Transverse colon (tissue), 4 donors: ENCODE data around the gene SPINK4. TPM values are rescaled to one million over a fixed set of nuclear protein-coding genes. Genes with fewer than 3 reads are reported as not detected.
A peak's percentile ranks its signal among the peaks of the same experiment; 100 is the strongest.

Experiments
- DNase-seq: peaks from one replicate; pipeline ENCODE4 v3.0.0-alpha.2; 2019
- H3K27ac ChIP-seq, 4 donors: fragments of 200-600 bp; sonication (generic); 2 replicates each; pipeline ENCODE4 v1.5.1; 2016 to 2018; ENCODE audit warnings: inconsistent platforms in 4 of 4
- H3K27me3 ChIP-seq: fragments of 200-600 bp; sonication (generic); 2 replicates; pipeline ENCODE4 v1.5.1; 2017; ENCODE audit warnings: inconsistent platforms
- H3K36me3 ChIP-seq, 4 donors: fragments of 200-600 bp; sonication (generic); 2 replicates each; pipeline ENCODE4 v1.5.1; 2017 to 2019; ENCODE audit warnings: inconsistent platforms in 4 of 4
- H3K4me1 ChIP-seq, 4 donors: fragments of 200-600 bp; sonication (generic); 2 replicates each; pipeline ENCODE4 v1.5.1; 2017 to 2020; ENCODE audit warnings: inconsistent platforms in 4 of 4
- H3K4me3 ChIP-seq, 4 donors: fragments of 200-600 bp; sonication (generic); 1 replicate in 1 of 4; 2 replicates in 3 of 4; pipeline versions ENCODE4 v1.5.1 to v1.6.1; 2017 to 2019; ENCODE audit warnings: inconsistent platforms in 4 of 4
- H3K9me3 ChIP-seq, 2 donors: fragments of 200-600 bp; sonication (generic); 2 replicates each; pipeline ENCODE4 v1.5.1; 2017 to 2019; ENCODE audit warnings: inconsistent platforms in 2 of 2
- EP300 ChIP-seq: sonication (generic); formaldehyde crosslinking; IDR thresholded peaks from one replicate; pipeline ENCODE4 v1.6.1; 2017; ENCODE audit warnings: antibody characterized with exemption, low read depth
- POLR2A ChIP-seq: fragments of 450-650 bp; IDR thresholded peaks from one replicate; pipeline ENCODE4 v1.6.1; 2016; ENCODE audit warnings: antibody characterized with exemption, mild to moderate bottlenecking, moderate library complexity
- POLR2AphosphoS5 ChIP-seq, 3 donors: sonication (generic); formaldehyde crosslinking; IDR thresholded peaks; one replicate each; pipeline ENCODE4 v1.6.1; 2016; ENCODE audit warnings: antibody characterized with exemption in 3 of 3
- WGBS, 2 donors: methylation state at CpG; one replicate each; pipeline ENCODE4 v1.1.5; 2018; ENCODE audit warnings: low coverage in 1 of 2; 5-methylcytosine and 5-hydroxymethylcytosine counted together
- in situ Hi-C, 4 donors: fragments of 200-750 bp; cut with MboI; loops; one replicate each; pipeline versions ENCODE4 v1.15.0 to v1.15.1; 2017; ENCODE audit warnings: low sequenced_read_pairs in 3 of 4, low pct_ligation_motif_present in 1 of 4, low pct_unique_long_range_greater_than_20kb in 1 of 4
- intact Hi-C: fragments of 100-400 bp; cut with DNase I; formaldehyde crosslinking; loops from one replicate; pipeline ENCODE4 v1.15.1; 2023; ENCODE audit warnings: low total_unique reads
- total RNA-seq, 4 donors: library from RNA; depleted of rRNA; stranded (reverse); fragments of >200 nt; gene quantifications; one replicate each; pipeline ENCODE4 v1.1.0, GENCODE V29; 2016
- TF ChIP-seq, protein P1 (sequence below), 5 experiments: fragments of 200-600 bp in 3 of 5; fragments of 450-650 bp in 2 of 5; sonication (generic) in 3 of 5; IDR thresholded peaks; 1 replicate in 2 of 5; 2 replicates in 3 of 5; pipeline ENCODE4 v1.5.1; 2016 to 2017; ENCODE audit warnings: antibody characterized with exemption in 5 of 5, inconsistent platforms in 3 of 5, mild to moderate bottlenecking in 2 of 5, moderate library complexity in 1 of 5

SPINK4 gene
- total RNA-seq, 4 donors from 2014 or later, result 6.6 to 77.8 TPM; not detected in 2

DNA sequence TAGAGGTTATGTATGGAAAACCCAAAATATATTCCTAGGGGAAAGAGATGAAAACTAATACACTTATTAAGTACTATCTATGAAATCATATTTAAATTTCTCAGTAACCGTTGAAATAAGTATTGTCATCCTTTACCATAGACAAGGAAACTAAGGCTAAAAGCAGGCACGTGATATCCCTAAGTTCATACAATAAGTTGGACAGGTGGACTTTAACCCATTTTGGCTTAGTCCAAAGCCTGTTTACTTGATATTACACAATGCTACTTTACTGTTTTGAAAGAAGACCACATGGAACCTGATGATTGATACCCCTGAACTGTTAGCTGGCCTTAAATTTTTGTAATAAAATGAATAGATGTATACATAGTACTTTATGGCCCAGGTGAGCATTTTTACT is 53.8 kb downstream of the SPINK4 start:
- 52 to 63% methylated on average over 2 of the region's 2 CpGs for WGBS, 2 donors
- intact Hi-C loops, result no loop called here
- no peak overlapping the region for H3K27ac ChIP-seq
- H3K9me3 ChIP-seq, result no peaks in the 10 kb centered on the region
- H3K4me1 ChIP-seq, result peaks cover 43 to 84% (median 69%) of the 10 kb centered on the region in 4 donors
- DNase-seq, result no peak
- H3K27me3 ChIP-seq, result no peaks in the 10 kb centered on the region
- H3K4me3 ChIP-seq, result no peak overlapping the region
- in situ Hi-C loops, result no loop called here
- TF ChIP-seq, protein P1, sequence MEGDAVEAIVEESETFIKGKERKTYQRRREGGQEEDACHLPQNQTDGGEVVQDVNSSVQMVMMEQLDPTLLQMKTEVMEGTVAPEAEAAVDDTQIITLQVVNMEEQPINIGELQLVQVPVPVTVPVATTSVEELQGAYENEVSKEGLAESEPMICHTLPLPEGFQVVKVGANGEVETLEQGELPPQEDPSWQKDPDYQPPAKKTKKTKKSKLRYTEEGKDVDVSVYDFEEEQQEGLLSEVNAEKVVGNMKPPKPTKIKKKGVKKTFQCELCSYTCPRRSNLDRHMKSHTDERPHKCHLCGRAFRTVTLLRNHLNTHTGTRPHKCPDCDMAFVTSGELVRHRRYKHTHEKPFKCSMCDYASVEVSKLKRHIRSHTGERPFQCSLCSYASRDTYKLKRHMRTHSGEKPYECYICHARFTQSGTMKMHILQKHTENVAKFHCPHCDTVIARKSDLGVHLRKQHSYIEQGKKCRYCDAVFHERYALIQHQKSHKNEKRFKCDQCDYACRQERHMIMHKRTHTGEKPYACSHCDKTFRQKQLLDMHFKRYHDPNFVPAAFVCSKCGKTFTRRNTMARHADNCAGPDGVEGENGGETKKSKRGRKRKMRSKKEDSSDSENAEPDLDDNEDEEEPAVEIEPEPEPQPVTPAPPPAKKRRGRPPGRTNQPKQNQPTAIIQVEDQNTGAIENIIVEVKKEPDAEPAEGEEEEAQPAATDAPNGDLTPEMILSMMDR (IDR thresholded peaks at IDR 0.05), result no peak
- TF ChIP-seq POLR2A (no peak), EP300 (no peak), POLR2AphosphoS5 (IDR thresholded peaks at IDR 0.05) (no peak)
- H3K36me3 ChIP-seq, result peaks cover 0 to 32% (median 13%) of the 10 kb centered on the region in 4 donors

DNA sequence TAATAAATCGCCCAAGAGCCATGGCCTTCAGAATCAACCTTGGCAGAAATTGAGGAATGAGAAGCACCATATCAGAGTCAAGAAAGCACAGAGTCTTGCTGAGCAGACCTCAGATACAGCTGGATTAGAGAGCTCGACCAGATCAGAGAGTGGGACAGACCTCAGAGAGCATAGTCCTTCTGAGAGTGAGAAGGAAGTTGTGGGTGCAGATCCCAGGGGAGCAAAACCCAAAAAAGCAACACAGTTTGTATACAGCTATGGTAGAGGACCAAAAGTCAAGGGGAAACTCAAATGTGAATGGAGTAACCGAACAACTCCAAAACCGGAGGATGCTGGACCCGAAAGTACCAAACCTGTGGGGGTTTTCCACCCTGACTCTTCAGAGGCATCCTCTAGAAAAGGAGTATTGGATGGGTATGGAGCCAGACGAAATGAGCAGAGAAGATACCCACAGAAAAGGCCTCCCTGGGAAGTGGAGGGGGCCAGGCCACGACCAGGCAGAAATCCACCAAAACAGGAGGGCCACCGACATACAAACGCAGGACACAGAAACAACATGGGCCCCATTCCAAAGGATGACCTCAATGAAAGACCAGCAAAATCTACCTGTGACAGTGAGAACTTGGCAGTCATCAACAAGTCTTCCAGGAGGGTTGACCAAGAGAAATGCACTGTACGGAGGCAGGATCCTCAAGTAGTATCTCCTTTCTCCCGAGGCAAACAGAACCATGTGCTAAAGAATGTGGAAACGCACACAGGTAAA is 54.9 kb downstream of the SPINK4 start:
- 84 to 91% methylated on average over 10 to 12 of the region's 12 CpGs for WGBS, 2 donors
- intact Hi-C loops, result no loop called here
- Histone ChIP-seq H3K36me3 (peaks cover 0 to 34% (median 16%) of the 10 kb centered on the region in 4 donors), H3K27me3 (no peaks in the 10 kb centered on the region), H3K9me3 (no peaks in the 10 kb centered on the region), H3K4me3 (no peak overlapping the region), H3K27ac (peak overlapping the region in 2 of 4 donors; percentile 7 to 10), H3K4me1 (peaks cover 38 to 86% (median 62%) of the 10 kb centered on the region in 4 donors)
- no peak for DNase-seq
- in situ Hi-C loops, result no loop called here
- TF ChIP-seq EP300, result no peak
- TF ChIP-seq, protein P1 (IDR thresholded peaks at IDR 0.05), result no peak
- TF ChIP-seq POLR2AphosphoS5 (IDR thresholded peaks at IDR 0.05), result no peak
- no peak for TF ChIP-seq POLR2A

DNA sequence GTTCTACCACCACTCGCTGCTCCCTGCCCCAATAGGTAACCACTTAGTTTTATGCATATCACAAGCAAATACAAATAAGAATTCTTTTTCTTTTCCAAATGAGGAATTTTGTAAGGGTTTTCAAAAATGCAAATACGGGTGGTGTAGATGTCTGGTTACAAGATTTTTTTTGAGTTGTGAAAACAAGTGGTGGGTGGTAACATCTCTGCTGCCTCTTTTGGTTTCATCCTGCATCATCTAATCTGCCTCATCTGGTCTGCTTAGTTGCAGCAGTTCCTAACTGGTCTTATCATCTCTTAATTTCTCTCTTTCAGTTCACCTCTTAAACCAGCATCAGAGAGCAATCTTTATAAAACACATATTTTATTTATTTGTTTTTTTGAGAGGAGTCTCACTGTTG is 55.6 kb downstream of the SPINK4 start:
- in situ Hi-C loops, result no loop called here
- DNase-seq, result no peak
- Histone ChIP-seq H3K4me1 (peaks cover 38 to 89% (median 62%) of the 10 kb centered on the region in 4 donors), H3K27me3 (no peaks in the 10 kb centered on the region), H3K4me3 (no peak overlapping the region), H3K9me3 (no peaks in the 10 kb centered on the region), H3K36me3 (peaks cover 0 to 40% (median 19%) of the 10 kb centered on the region in 4 donors), H3K27ac (peak overlapping the region in 3 of 4 donors; percentile 71 to 77 (median 72))
- no peak for TF ChIP-seq POLR2AphosphoS5 (IDR thresholded peaks at IDR 0.05)
- TF ChIP-seq POLR2A, result no peak
- no peak for TF ChIP-seq EP300
- TF ChIP-seq, protein P1 (IDR thresholded peaks at IDR 0.05), result no peak
- 72 to 95% methylated on average over 2 of the region's 2 CpGs for WGBS, 2 donors
- intact Hi-C loops, result no loop called here

DNA sequence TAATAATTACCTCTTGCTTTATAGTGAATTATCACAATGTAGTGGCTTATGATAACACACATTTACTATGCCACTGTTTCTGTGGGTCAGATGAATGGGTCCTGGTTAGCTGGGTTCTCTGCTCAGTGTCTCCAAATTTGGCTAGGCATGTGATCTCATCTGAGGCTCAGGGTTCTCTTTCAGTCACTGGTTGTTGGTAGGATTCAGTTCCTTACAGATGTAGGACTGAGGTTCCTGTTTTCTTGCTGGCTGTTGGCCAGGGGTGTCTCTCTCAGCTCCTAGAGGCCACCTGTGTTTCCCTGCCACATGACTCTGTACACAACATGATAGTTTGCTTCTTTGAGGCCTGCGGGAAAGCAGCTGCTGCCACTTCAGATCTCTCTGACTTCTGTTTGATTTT is 57.5 kb downstream of the SPINK4 start:
- no peaks in the 10 kb centered on the region for H3K9me3 ChIP-seq
- H3K4me1 ChIP-seq, result peaks cover 38 to 76% (median 48%) of the 10 kb centered on the region in 4 donors
- H3K4me3 ChIP-seq, result peak overlapping the region in 1 of 4 donors; percentile 5
- no peak for TF ChIP-seq POLR2A
- TF ChIP-seq POLR2AphosphoS5 (IDR thresholded peaks at IDR 0.05), result peak in 2 of 3 donors; percentile 9 to 59
- H3K27me3 ChIP-seq, result no peaks in the 10 kb centered on the region
- DNase-seq, result peak; percentile 80
- peak overlapping the region; percentile 65 to 77 (median 72) for H3K27ac ChIP-seq
- WGBS, 2 donors, result 20 to 40% methylated on average over 1 of the region's 1 CpG
- H3K36me3 ChIP-seq, result peaks cover 0 to 56% (median 27%) of the 10 kb centered on the region in 4 donors
- in situ Hi-C loops (no loop called here), intact Hi-C loops (no loop called here)

Other genes with a start within 250 kb of the SPINK4 start
- 10 to 100 TPM in 3 of 4 donors, 1 to 10 TPM in 1; 8.6 to 24.1 (median 13.7) TPM for gene APTX, start 238.5 kb upstream of the SPINK4 start, total RNA-seq
- gene DNAJA1, start 214.9 kb upstream of the SPINK4 start, total RNA-seq, result 10 to 100 TPM in 3 of 4 donors, 1 to 10 TPM in 1; 7.9 to 68.3 (median 47.1) TPM
- gene SMU1, start 163.5 kb upstream of the SPINK4 start, total RNA-seq, result 10 to 100 TPM in 2 of 4 donors, 1 to 10 TPM in 2; 7.2 to 14.6 (median 10.4) TPM
- 100 to 1,000 TPM in 2 of 4 donors, 10 to 100 TPM in 2; 23.7 to 126 (median 93.7) TPM for gene B4GALT1, start 72.8 kb upstream of the SPINK4 start, total RNA-seq
- 100 to 1,000 TPM in 3 of 4 donors, 10 to 100 TPM in 1; 73.2 to 185 (median 131) TPM for gene BAG1, start 24.5 kb downstream of the SPINK4 start, total RNA-seq
- 100 to 1,000 TPM in 1 of 4 donors, 10 to 100 TPM in 3; 23.3 to 100 (median 56.5) TPM for gene CHMP5, start 24.9 kb downstream of the SPINK4 start, total RNA-seq
- 10 to 100 TPM; 17.7 to 61.6 (median 50.2) TPM for gene NFX1, start 50.3 kb downstream of the SPINK4 start, total RNA-seq
- 100 to 1,000 TPM in 1 of 4 donors, 10 to 100 TPM in 3; 11.9 to 207 (median 27.7) TPM for gene AQP7, start 162.4 kb downstream of the SPINK4 start, total RNA-seq
- gene AQP3, start 207.4 kb downstream of the SPINK4 start, total RNA-seq, result 10 to 100 TPM in 3 of 4 donors, 1 to 10 TPM in 1; 7.1 to 15.3 (median 12.4) TPM
- gene NOL6, start 233.8 kb downstream of the SPINK4 start, total RNA-seq, result 10 to 100 TPM in 3 of 4 donors, 1 to 10 TPM in 1; 8.9 to 29.1 (median 12.7) TPM